HG03066 (cell line): Measurements from ENCODE around the gene MBTPS1.

ENCODE experiments used
- ATAC-seq: cut with Tn5 transposase; IDR thresholded peaks from one replicate; pipeline ENCODE4 v1.9.1; 2021; ENCODE audit warnings: low read depth; ENCODE audit not compliant: unreplicated experiment

MBTPS1 gene

DNA sequence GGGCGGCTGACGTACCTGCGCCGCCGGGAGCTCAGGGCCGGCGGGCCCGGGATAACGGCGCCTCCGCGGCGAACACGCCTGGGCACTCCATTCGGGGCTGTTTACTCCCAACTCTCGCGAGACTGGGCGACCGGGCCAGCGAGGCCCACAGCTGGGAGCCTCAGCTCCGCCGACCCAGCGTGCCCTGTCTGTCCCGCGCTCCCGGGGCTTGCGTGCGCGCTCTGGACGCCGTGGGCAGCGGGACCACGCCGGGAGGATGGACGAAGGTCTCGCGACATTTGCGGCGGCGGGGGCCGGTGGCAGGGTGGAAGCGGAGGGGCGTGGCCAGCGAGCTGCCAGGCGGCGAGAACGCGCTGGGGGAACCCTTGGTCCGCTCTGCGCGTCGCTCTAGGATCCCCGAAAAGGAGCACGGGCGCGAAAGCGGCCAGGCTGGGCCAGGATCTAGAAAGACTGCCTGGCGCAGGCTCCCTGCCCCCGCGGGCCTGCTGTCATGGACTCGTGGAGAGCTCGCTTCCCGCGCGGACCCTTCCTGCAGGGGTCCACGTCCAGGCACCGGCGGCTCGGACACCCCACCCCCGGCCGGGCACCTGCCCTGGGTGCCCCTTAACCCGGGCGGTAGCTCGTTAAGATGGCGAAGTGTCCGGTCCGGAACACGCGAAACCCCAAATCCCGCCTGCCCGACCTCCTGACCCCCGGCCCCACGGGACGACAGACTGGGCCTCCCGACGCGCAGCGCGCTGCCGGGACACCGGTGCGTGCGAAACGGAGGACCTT is at the start of gene MBTPS1:
Gene MBTPS1 (minus strand): TSS at position 223 of the 774 bp plus-strand sequence. CDS start 15,159 bp downstream, outside the sequence.
- peak; percentile 85 for ATAC-seq

DNA sequence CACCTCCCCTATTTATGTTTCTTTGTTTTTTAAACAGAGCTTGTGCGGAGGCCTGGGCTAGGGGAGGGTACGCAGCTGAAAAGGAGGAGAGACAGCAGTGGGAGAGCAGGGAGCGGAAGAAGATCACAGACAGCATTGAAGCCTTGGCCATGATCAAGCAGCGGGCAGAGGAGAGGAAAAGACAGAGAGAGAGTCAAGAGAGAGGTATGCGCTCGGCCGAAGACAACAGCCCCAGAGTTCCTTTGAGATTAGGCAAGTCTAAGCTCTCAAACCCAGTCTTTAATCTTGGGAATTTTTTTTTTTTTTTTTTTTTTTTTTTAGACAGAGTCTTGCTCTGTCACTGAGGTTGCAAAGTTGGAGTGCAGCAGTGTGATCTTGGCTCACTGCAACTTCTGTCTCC is 49.0 kb upstream of the MBTPS1 start:
- no peak for ATAC-seq

DNA sequence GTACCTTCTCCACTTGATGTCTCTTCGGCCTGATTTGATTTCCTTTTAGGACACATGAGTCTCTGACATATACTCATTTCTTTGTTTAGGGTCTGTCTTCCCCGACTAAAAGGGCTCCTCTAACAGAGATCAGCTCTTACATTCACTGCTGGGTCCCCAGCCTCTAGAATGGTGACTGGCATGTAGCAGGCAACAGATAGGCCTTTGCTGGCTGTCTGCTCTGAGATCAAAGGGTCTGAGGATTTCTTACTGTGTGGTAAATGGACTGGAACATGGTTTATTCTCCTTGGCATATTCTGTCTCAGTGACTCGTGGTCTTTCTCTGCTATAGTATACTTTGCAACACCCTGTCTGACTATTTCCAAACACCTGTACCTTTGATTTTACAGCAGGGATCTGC is 45.1 kb upstream of the MBTPS1 start:
- no peak for ATAC-seq

DNA sequence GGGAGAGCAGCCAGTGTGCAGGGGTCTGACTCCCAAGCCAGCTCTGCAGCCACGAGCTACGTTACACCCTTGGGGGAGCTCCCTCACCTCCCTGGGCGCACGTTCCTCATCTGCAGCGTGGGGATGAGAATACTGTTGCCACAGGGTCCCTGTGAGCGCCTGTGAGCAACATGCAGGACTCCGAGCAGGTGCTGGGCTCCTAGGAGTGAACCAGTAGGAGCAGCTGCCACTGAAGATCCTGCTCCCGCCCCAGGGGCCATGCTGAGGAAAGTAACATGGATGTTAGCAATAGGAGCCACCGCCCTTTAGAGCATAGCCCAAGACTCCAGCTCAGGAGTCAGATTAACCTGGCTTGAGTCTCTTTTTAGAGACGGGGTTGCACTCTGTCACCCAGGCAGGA is 44.3 kb upstream of the MBTPS1 start:
- no peak for ATAC-seq

DNA sequence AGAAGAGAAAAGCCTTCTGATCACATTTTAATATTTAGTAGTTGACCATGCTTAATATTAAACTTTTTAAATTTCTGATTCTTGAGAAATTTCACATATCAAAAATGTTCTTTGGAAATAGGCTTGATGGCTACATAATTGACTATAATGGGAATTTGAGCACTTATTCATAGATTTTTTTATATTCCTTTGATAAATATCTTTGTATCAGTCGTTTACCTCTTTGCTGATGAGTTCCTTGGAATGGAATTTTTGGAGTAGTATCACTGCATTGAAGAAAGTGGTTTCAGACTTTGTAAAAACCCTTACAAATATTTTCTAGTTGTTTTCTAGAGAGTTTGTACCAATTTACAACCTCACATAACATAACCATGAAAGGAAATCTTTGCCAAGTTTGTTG is 43.1 kb upstream of the MBTPS1 start:
- no peak for ATAC-seq

DNA sequence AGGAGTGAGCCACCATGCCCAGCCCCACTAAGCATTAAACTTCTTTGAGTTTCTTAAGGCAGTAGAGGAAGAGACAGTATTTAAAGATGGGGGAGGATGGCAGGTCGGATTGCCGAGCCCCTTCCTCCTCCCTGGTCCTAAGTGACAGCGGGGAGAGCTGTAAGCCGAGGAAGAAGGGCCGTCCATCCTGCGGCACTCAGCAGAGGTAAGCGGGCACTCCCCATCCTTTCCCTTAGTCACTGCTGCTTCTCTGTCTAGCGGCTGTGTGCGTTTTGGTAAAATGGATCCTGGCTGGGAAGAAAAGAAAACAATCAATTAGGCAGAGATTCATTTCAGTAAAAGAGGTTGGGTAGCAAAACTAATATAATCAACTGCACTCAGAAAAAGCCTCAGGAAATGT is 42.3 kb upstream of the MBTPS1 start:
- no peak for ATAC-seq

DNA sequence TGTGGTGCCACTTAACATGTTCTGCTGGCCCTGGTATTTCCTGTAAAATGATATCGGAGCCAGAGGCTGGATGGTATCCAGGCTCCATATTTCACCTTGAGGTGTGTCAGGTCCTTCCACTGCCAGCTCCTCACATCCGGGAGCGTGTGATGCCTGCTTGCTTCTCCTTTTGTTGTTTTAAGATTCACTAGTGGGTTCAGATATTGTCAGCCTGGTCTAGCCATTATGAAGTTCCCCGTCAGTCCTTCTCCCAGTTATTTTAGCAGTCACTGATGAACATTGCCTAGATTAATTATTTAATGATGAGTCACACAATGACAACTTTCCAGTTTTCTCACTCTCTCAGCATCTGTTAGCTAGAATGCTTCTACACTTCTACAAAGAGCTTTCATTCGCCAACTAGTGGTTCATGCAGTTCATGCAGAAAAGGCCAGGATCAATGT is 39.6 kb upstream of the MBTPS1 start:
- no peak for ATAC-seq

DNA sequence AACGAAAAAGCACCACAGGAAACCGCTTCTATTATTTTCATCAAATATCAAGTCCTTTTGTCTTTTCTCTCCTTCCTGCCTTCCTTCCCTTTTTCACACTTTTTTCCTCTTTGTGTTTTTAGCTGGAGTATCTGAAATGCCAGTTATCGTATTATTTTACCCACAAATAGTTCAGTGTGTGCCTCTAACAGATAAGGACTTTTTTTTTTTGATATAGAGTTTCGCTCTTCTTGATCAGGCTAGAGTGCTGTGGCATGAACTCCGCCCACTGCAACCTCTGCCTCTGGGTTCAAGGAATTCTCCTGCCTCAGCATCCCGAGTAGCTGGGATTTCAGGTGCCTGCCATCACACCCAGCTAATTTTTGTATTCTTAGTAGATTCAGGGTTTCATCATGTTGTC is 39.0 kb upstream of the MBTPS1 start:
- ATAC-seq, result no peak

DNA sequence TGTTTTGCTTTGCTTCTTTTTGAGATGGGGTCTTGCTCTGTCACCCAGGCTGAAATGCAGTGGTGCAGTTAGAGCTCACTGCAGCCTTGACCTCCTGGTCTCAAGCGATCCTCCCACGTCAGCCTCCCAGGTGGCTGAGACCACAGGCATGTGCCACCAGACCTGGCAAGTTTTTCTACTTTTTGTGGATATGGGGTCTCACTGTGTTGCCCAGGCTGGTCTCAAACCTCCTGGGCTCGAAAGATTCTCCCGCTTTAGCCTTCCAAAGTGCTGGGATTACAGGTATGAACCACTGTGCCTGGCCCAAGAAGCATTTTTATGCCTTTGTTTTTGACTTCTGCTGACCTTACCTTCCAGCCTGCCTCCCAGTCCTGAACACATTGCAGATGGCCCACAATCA is 38.5 kb upstream of the MBTPS1 start:
- ATAC-seq, result no peak

DNA sequence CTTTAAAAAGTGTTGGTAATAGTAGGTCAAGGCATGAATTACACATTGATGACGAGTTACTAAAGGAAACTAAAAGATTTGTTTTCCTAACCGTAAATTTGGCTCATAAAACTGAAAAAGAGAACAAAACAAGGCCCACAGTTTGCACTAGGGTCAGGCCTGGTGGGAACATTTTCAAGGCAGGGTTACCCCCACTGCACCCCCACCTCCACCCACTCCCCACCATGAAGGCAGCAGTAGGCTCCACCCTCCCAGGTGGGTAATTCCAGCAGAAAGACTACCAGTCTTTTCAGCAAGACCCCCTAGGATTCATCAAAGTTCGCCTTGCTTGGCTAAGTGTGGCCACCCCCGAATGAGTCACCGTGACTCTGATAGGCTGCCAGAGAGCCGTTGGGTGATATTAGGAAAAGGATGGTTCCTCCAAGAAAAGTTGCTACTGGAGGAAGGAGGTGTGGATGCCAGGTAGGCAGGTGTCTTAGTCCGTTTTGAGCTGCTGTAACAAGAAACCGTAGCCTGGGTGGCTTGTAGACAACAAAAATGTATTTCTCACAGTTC is 37.0 kb upstream of the MBTPS1 start:
- no peak for ATAC-seq

DNA sequence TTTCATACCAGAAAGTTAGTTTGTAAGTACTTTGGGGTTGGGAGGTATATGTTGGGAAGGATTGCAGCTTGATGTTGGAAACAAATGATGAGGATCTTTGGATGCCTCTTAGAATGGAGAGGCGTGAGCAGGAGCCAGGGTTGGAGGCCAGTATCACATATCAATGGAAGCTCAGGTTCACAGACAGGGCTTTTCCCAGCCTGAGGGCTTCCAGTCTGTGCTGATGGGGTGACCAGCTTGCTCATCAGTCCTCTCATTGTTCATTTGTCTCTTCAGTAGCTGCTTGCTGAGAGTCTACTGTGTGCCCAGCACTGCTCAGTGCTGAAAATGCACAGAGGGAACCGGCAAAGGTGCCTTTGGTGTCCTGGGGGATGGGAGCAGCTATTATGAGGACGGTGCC is 34.2 kb upstream of the MBTPS1 start:
- ATAC-seq, result no peak

DNA sequence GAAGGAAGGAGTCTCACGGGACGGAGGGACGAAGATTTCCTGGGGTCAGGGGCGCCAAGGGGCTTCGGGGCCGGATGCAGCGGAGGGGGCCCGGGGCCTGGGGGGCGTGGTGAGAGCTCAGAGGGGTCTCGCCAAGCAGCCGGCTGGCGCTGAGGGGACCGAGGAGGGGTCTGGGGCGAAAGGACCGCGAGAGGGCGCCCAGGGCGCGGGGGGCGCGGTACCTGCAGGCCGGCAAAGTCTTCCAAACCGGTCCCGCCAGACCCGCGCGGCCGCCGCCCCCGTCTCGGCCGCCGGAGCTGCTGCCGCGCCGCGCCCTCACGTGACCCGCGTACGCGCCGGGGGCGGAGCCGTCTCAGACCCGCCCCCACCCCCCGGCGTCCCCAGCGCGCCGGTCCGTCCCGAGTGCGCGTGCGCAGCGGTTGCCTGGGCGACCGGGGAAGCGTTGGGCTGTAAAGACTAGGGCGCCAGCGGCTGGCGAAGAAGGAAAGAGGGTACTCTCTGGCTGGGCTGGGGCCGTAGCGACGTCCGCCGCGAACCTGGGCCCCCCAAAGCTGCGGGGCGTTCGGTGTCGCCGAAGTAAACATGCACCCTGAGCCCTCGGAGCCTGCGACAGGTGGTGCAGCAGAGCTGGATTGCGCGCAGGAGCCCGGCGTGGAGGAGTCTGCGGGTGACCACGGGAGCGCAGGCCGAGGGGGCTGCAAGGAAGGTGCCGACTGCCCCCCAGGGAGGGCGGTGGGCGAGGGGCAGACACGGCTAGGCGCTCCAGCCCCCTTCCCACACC is 28.3 kb upstream of the MBTPS1 start, which contains the start of the genes DNAAF1 and HSDL1:
Gene DNAAF1 (plus strand): TSS at position 450 of the 781 bp plus-strand sequence. CDS start 133 bp downstream, at position 583.
Gene HSDL1 (minus strand): TSS at position 319 of the 781 bp plus-strand sequence. CDS start 13,856 bp downstream, outside the sequence.
- ATAC-seq, result peak; percentile 93

DNA sequence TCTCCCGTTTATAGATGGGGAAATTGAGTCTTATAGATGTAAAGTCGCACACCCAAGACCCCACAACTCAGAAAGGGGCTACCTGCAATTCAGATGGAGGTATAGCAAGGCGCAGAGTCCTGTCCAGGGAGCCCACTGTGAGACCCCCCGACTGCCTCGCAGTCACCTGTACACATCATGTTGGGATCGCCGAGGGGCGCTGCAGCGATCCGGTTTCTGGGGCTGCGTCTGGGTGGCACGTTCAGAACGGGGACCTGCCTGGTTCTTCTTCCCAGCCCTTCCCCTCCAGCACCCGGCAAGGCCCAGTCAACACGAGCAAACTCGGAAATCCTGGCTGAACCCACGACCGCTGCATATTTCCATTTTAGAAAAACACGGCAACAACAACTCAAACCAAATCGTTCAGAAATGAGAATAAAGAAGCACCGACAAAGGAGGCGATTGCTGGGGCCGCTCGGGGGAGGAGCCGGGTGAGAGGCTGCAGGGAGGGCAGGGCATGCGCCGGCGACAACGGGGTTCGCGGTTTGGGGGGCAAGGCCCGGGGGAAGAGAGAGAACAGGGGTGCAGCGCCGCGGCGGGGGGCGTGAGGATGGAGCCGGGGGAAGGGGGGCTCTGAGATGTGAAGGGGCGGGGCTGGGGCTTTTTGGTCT is 27.6 kb upstream of the MBTPS1 start:
- no peak for ATAC-seq

DNA sequence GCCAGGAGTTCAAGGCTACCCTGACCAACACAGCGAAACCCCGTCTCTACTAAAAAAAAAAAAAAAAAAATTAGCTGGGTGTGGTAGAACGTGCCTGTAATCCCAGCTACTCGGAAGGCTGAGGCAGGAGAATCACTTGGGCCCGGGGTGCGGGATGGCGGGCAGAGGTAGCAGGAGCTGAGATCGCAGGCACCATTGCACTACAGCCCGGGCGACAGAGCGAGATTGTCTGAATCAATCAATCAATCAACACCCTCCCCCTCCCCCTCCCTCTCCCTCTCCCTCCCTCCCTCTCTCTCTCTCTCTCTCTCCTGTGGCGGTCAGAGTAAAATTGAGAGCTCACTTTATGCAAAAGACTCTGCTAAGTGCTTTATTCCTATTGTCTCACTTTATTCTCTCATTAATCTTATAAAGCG is 27.1 kb upstream of the MBTPS1 start:
- no peak for ATAC-seq

DNA sequence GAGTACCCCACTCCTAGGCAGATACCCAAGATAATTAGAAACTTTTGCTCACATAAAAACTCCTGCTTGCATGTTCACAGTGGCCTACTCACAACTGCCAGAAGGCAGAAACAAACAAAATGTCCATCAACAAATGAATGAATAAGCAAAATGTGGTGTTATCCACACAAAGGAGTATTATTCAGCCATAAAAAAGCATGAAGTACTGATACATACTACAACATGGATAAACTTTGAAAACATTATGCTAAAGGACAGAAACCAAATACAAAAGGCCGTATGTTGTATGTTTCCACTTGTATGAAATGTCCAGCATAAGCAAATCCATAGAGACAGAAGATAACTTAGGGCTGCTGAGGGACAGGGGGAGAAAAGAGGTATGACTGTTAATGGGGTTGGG is 26.3 kb upstream of the MBTPS1 start:
- ATAC-seq, result no peak

DNA sequence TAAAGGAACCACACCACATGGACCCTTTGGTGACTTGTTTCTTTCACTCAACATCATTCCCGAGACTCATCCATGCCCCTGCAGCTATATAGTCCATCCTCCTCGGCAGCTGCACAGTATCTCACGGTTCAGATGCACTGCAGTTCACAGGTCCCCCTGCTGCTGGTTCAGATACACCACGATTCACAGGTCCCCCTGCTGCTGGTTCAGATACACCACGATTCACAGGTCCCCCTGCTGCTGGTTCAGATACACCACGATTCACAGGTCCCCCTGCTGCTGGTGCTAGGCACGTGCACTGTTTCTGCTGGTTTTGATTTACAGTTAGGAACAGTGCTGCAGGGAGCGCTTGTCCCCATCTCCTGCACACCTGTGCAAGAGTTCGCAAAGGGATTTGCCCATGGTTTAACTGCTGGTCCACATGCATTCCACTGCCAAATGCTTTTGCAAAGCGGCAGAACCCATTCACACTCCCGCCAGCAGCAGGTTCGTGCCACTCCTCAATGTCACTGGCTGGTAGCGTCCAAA is 24.5 kb upstream of the MBTPS1 start:
- ATAC-seq, result no peak

DNA sequence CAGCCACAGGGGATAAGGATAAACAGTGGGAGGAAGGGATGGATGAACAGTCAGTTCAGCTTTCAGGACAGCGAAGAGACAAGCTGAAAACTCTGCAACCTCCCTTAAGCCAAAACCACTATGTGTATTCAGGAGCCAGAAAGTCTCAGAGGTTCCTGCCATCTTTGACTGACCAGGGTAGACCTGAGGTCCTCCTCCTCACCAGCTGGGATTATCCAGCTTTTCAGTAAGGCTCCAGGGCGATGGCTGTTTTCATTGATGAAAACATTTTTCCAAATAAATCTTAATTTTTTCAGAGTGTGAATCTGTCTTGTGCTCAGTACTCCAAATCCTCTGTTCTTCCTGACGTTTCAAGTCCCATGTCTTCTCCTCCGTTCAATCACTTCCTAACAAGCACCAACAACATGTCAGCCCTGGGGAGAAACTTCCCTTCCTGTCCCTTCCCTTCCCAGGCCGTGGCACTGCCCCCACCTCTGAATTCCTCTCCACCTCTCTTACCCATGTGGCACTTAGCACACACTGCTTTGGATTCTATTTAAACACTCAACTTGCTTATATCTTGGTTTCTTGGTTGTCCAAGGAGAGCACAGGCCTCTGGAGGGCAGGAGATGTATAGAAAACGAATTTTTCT is 23.0 kb upstream of the MBTPS1 start:
- ATAC-seq, result no peak

DNA sequence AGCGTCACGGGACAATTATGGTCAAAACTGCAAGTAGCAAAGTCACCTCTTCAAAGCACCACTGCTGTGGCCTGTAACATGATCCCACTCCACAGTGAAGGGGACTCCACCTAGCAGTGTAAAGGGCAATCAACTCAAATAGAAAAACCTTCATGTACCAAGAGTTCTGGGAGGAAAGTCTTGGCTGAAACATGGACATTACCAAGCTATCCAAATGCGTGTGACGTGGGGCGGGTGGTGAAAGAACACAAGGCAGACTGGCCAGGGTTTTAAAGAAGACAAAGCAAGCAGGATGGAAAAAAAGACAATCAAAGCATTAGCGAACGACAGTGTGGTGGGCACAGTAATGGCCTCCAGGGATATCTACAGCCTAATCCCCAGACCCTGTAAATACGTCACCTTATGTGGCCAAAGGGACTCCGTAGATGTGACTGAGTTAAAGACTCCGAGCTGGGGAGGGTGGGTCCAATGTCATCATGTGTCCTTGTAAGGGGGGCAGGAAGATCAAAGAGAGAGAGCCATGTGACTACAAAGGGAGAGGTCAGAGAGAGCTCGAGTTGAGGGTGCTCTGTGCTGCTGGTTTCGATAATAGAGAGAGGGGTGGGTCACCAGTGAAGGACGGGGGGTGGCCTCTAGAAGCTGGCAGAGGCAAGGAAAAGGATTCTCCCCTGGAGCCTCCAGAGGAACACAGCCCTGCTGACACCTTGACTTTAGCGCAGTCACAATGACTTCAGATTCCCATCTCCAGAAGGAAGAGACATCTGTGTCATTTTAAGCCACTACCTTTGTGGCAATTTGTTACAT is 22.3 kb upstream of the MBTPS1 start:
- no peak for ATAC-seq

DNA sequence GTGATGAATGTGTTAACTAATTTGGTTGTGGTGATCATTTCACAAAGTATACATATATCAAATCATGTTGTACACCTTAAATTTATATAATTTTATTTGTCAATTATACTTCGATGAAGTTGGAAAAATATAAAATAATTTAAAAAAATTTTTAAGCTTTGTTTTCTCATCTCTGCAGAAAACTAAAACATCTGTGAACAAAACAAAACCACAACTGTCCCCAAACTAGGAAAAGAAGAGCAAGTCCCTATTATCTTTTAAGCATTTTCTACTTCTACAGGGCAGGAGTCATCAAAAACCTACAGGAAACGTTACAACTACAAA is 21.7 kb upstream of the MBTPS1 start:
- no peak for ATAC-seq
